Endodermal cell (in vitro differentiated cells): ENCODE measurements around the gene CPED1. TPM values are rescaled to one million over a fixed set of nuclear protein-coding genes. Genes with fewer than 3 reads are reported as not detected.

ENCODE experiments used
- DNase-seq: peaks from one replicate; pipeline ENCODE4 v3.0.0-alpha.2; 2017
- H3K27ac ChIP-seq: 2 replicates; pipeline ENCODE4 v1.5.1; 2013; ENCODE audit warnings: mild to moderate bottlenecking, low read depth, low read length, moderate library complexity
- H3K27me3 ChIP-seq: 2 replicates; pipeline ENCODE4 v1.6.1; 2013; ENCODE audit warnings: mild to moderate bottlenecking, low read length, moderate library complexity; ENCODE audit not compliant: insufficient read depth, control insufficient read depth, poor library complexity, severe bottlenecking
- H3K36me3 ChIP-seq: 2 replicates; pipeline ENCODE4 v1.7.0; 2013; ENCODE audit warnings: mild to moderate bottlenecking, low read length, moderate library complexity; ENCODE audit not compliant: control insufficient read depth, insufficient read depth
- H3K4me1 ChIP-seq: one replicate; pipeline ENCODE4 v1.7.0; 2013; ENCODE audit warnings: low read length; ENCODE audit not compliant: control insufficient read depth, insufficient read depth
- H3K4me3 ChIP-seq: 2 replicates; pipeline ENCODE4 v1.5.1; 2013; ENCODE audit warnings: mild to moderate bottlenecking, low read length, moderate library complexity
- H3K9ac ChIP-seq: 2 replicates; pipeline ENCODE4 v1.6.1; 2013; ENCODE audit warnings: mild to moderate bottlenecking, low read length, moderate library complexity; ENCODE audit not compliant: poor library complexity, severe bottlenecking; ENCODE audit errors: extremely low read depth
- H3K9me3 ChIP-seq: 2 replicates; pipeline ENCODE4 v1.6.1; 2013; ENCODE audit warnings: mild to moderate bottlenecking, low read length, moderate library complexity; ENCODE audit not compliant: control insufficient read depth
- H3K27ac Mint-ChIP-seq: 2 replicates; pipeline ENCODE4 v1.8.0; 2020; ENCODE audit warnings: mixed read lengths
- H3K27me3 Mint-ChIP-seq: 2 replicates; pipeline ENCODE4 v1.8.0; 2021; ENCODE audit warnings: mild to moderate bottlenecking, mixed read lengths; ENCODE audit not compliant: insufficient read depth
- H3K36me3 Mint-ChIP-seq: 2 replicates; pipeline ENCODE4 v1.8.0; 2020; ENCODE audit warnings: low read depth, mixed read lengths
- H3K4me1 Mint-ChIP-seq: 2 replicates; pipeline ENCODE4 v1.8.0; 2020; ENCODE audit warnings: mixed read lengths
- H3K4me3 Mint-ChIP-seq: 2 replicates; pipeline ENCODE4 v1.8.0; 2020; ENCODE audit warnings: mild to moderate bottlenecking, moderate library complexity, mixed read lengths
- H3K9me3 Mint-ChIP-seq: 2 replicates; pipeline ENCODE4 v1.8.0; 2020; ENCODE audit warnings: mild to moderate bottlenecking, mixed read lengths
- WGBS, 2 experiments: methylation state at CpG; one replicate each; pipeline versions ENCODE4 v1.1.5 to v1.1.7; 2013; ENCODE audit warnings: missing lambda C conversion rate in 2 of 2, mixed read lengths in 1 of 2; ENCODE audit not compliant: insufficient coverage in 1 of 2, insufficient read length in 1 of 2; 5-methylcytosine and 5-hydroxymethylcytosine counted together
- total RNA-seq, 2 donors: library from RNA; stranded (reverse); fragmentation: NEBNext Ultra II Directional in 1 of 2; extraction: Animal tissue kit (Norgen Biotek cat#: 25700) in 1 of 2; gene quantifications; 2 replicates in 1 of 2; 3 replicates in 1 of 2; pipeline ENCODE4 v1.2.1, GENCODE V29; 2021
- TF ChIP-seq, protein P1 (sequence below): fragments of 200-600 bp; sonication (generic); conservative IDR thresholded peaks from 2 replicates; pipeline ENCODE4 v1.5.0; 2021; ENCODE audit warnings: antibody characterized with exemption, mild to moderate bottlenecking

CPED1 gene
- total RNA-seq, 2 donors from 2014 or later, result 1.1 TPM; not detected in 1

DNA sequence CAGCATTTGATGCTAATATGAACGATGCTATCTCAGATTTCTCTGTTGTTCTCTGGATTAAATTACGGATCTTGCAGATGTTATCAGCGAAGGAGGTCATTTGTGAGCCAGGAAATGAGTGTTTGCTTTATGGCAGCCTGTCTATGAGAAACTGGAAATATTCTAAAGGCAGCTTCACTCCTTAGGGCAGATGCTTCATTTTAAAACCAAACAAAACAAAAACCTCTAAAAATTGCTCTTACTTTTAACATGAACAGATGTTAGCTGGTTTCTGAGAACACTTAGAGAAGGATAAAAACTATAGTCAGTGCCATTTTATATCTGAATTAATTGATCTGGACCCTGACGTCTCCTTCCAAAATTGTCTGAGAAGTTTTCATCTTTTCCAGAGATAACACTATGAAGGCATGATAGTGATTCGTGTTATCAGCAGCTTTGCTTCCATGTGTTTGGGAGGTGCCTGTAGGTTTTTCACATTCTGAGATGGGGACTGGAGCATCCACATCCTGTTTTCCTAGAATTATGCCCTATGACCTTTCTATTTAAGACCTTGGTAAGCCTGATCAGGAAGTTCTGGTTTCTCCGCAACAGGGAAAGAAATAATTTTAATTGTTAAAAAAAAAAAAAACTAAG, 53.1 kb downstream of the CPED1 start:
- no peak overlapping the region for H3K4me3 Mint-ChIP-seq
- TF ChIP-seq, protein P1, sequence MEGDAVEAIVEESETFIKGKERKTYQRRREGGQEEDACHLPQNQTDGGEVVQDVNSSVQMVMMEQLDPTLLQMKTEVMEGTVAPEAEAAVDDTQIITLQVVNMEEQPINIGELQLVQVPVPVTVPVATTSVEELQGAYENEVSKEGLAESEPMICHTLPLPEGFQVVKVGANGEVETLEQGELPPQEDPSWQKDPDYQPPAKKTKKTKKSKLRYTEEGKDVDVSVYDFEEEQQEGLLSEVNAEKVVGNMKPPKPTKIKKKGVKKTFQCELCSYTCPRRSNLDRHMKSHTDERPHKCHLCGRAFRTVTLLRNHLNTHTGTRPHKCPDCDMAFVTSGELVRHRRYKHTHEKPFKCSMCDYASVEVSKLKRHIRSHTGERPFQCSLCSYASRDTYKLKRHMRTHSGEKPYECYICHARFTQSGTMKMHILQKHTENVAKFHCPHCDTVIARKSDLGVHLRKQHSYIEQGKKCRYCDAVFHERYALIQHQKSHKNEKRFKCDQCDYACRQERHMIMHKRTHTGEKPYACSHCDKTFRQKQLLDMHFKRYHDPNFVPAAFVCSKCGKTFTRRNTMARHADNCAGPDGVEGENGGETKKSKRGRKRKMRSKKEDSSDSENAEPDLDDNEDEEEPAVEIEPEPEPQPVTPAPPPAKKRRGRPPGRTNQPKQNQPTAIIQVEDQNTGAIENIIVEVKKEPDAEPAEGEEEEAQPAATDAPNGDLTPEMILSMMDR, result no peak
- Histone ChIP-seq H3K9ac (no peak overlapping the region), H3K9me3 (no peaks in the 10 kb centered on the region), H3K4me3 (no peak overlapping the region), H3K27me3 (no peaks in the 10 kb centered on the region), H3K36me3 (no peaks in the 10 kb centered on the region), H3K27ac (no peak overlapping the region), H3K4me1 (no peaks in the 10 kb centered on the region)
- H3K36me3 Mint-ChIP-seq, result no peaks in the 10 kb centered on the region
- H3K9me3 Mint-ChIP-seq, result no peaks in the 10 kb centered on the region
- peaks cover 2% of the 10 kb centered on the region for H3K4me1 Mint-ChIP-seq
- no peak overlapping the region for H3K27ac Mint-ChIP-seq
- WGBS, 2 experiments, result 79 to 91% methylated on average over 6 of the region's 6 CpGs
- DNase-seq, result no peak
- H3K27me3 Mint-ChIP-seq, result no peaks in the 10 kb centered on the region

DNA sequence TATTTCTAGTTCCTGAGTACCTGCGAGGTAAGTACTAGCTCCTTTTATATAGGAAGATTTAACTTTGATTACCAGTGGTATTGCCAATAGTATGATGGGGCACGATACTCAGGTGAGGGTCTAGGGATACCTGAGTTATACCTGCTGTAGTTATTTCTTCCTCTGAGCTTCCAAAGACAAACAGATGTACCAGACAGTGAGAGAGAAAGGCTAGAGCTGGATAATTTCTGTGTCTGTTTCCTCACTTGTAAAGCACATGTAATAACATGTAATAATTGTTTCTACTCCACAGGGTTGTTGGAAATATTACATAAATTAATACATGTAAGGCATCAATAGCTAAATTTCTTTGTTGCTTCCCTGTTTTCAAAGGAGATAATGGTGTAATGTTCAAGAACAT, 53.7 kb downstream of the CPED1 start:
- no peak overlapping the region for H3K4me3 ChIP-seq
- H3K27me3 Mint-ChIP-seq, result no peaks in the 10 kb centered on the region
- no peaks in the 10 kb centered on the region for H3K9me3 Mint-ChIP-seq
- DNase-seq, result no peak
- H3K9me3 ChIP-seq, result no peaks in the 10 kb centered on the region
- WGBS, 2 experiments, result 97 to 100% methylated on average over 1 to 2 of the region's 2 CpGs
- H3K4me1 Mint-ChIP-seq, result peaks cover 2% of the 10 kb centered on the region
- H3K4me3 Mint-ChIP-seq, result no peak overlapping the region
- no peaks in the 10 kb centered on the region for H3K4me1 ChIP-seq
- no peaks in the 10 kb centered on the region for H3K27me3 ChIP-seq
- no peaks in the 10 kb centered on the region for H3K36me3 Mint-ChIP-seq
- no peaks in the 10 kb centered on the region for H3K36me3 ChIP-seq
- no peak overlapping the region for H3K27ac ChIP-seq
- H3K27ac Mint-ChIP-seq, result no peak overlapping the region
- TF ChIP-seq, protein P1, result no peak
- H3K9ac ChIP-seq, result no peak overlapping the region

DNA sequence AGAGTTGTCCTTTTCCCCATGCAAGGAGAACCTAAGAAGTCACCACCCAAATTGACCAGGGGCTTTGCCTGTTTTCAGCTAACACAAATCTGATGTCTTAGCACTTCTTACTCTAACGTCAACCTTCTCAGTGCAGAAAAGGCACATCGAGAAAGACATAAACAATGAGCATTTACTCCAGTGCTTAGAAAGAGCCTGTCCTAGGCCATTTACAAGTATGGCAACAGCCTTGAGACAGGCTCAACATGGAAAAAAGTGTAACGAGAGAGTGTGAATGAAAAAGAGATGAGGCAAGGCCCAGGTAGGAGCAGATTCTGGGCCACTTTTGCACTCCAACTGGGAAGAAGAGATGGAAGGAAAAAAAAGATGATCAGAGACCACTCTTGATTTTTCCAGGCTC, 54.4 kb downstream of the CPED1 start:
- H3K9me3 Mint-ChIP-seq, result peaks cover 1% of the 10 kb centered on the region
- DNase-seq, result no peak
- H3K27me3 Mint-ChIP-seq, result no peaks in the 10 kb centered on the region
- no peak overlapping the region for H3K9ac ChIP-seq
- H3K36me3 ChIP-seq, result no peaks in the 10 kb centered on the region
- TF ChIP-seq, protein P1, result no peak
- no peaks in the 10 kb centered on the region for H3K4me1 ChIP-seq
- no peaks in the 10 kb centered on the region for H3K27me3 ChIP-seq
- 96 to 97% methylated on average over 3 of the region's 3 CpGs for WGBS, 2 experiments
- H3K36me3 Mint-ChIP-seq, result no peaks in the 10 kb centered on the region
- H3K27ac Mint-ChIP-seq, result no peak overlapping the region
- no peak overlapping the region for H3K27ac ChIP-seq
- peaks cover 2% of the 10 kb centered on the region for H3K4me1 Mint-ChIP-seq
- H3K4me3 Mint-ChIP-seq, result no peak overlapping the region
- no peak overlapping the region for H3K4me3 ChIP-seq
- H3K9me3 ChIP-seq, result no peaks in the 10 kb centered on the region
